Astrocyte (in vitro differentiated cells and primary cell): ENCODE measurements around the gene RTKN2.

ENCODE experiments used
- CTCF ChIP-seq: IDR thresholded peaks from 2 replicates; pipeline ENCODE4 v1.5.1; 2011; ENCODE audit warnings: low read depth, mild to moderate bottlenecking, inconsistent platforms, low read length, moderate library complexity; ENCODE audit not compliant: insufficient read depth
- EZH2 ChIP-seq: IDR thresholded peaks from 2 replicates; pipeline ENCODE4 v1.6.1; 2012; ENCODE audit warnings: mild to moderate bottlenecking, low read length, inconsistent platforms; ENCODE audit not compliant: insufficient read depth

- TF ChIP-seq CTCF (no peak), EZH2 (no peak)
Measured at GRCh38 chr10:62303922-62304321, 35.3 kb upstream of the RTKN2 start.
